IgD-negative memory B cell (primary cell): ENCODE data around the gene GALNT11. TPM values are rescaled to one million over a fixed set of nuclear protein-coding genes. Genes with fewer than 3 reads are reported as not detected.
A peak's percentile ranks its signal among the peaks of the same experiment; 100 is the strongest.
"Not testable (repeated sequence)": the region's sequence is repeated elsewhere in the genome, so short reads cannot be mapped to it uniquely, and the experiment has no call there.

Experiments used
- H3K27ac Mint-ChIP-seq, 3 donors: one replicate each; pipeline ENCODE4 v1.8.0; 2020 to 2022; ENCODE audit warnings: mild to moderate bottlenecking in 3 of 3, mixed read lengths in 3 of 3, moderate library complexity in 1 of 3
- H3K27me3 Mint-ChIP-seq: one replicate; pipeline ENCODE4 v1.8.0; 2021; ENCODE audit warnings: mixed read lengths
- H3K36me3 Mint-ChIP-seq: one replicate; pipeline ENCODE4 v1.8.0; 2020; ENCODE audit warnings: mild to moderate bottlenecking, mixed read lengths
- H3K4me1 Mint-ChIP-seq, 3 donors: one replicate each; pipeline ENCODE4 v1.8.0; 2020 to 2022; ENCODE audit warnings: mixed read lengths in 3 of 3, mild to moderate bottlenecking in 1 of 3
- H3K4me3 Mint-ChIP-seq, 4 donors: one replicate each; pipeline ENCODE4 v1.8.0; 2020 to 2022; ENCODE audit warnings: mild to moderate bottlenecking in 4 of 4, mixed read lengths in 4 of 4, moderate library complexity in 3 of 4
- H3K9me3 Mint-ChIP-seq, 3 donors: one replicate each; pipeline ENCODE4 v1.8.0; 2020 to 2021; ENCODE audit warnings: mixed read lengths in 3 of 3, mild to moderate bottlenecking in 1 of 3
- polyA plus RNA-seq: library from polyadenylated mRNA; unstranded; fragments of 300-500 nt; fragmentation: Illumina TruSeq; gene quantifications from one replicate; pipeline ENCODE4 v1.2.3, GENCODE V29; 2021

Gene GALNT11
- polyA plus RNA-seq, 1 donor from 2014 or later: 24.2 TPM

DNA sequence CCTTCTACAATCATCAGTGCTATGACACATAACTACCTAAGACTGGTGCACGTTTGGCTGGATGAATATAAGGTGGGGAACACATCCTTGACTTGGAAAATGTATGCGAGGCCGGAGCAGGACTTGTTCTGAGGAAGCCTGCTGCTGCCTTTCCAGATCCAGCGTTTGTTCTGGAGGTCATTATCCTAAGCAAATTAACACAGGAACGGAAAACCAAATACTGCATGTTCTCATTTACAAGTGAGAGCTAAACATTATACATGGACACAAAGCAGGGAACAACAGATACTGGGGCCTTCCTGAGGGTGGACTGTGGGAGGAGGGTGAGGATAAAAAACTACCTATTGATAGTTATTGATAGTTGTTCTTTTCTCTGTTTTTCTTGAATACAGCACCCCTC lies 10.8 kb upstream of the GALNT11 start:
- Mint-ChIP-seq H3K9me3 (peaks cover 3 to 5% (median 3%) of the 10 kb centered on the region in 3 donors), H3K4me1 (no peaks in the 10 kb centered on the region), H3K27me3 (peaks cover 8% of the 10 kb centered on the region), H3K4me3 (no peak overlapping the region), H3K36me3 (peaks cover 5% of the 10 kb centered on the region), H3K27ac (no peak overlapping the region)

DNA sequence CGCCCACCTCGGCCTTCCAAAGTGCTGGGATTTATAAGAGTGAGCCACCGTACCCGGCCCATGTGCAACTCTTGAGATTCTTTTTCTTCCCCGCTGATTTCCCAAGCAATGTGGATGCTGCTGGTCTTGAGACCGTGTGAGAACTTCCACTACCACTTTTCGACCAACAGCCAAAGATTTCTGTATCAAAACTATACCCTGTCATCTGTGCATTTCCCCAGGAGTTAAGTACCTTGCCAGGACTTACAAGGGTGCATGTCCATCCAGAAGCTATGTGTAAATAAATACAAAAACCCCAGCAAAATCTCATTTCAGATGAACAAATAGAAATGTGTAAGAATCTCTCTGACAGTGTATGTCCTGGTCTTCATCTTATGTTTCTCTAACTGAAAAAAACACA lies 9.9 kb upstream of the GALNT11 start:
- Mint-ChIP-seq H3K27me3 (peaks cover 9% of the 10 kb centered on the region), H3K27ac (no peak overlapping the region), H3K9me3 (peaks cover 3 to 5% (median 3%) of the 10 kb centered on the region in 3 donors), H3K4me3 (no peak overlapping the region), H3K36me3 (peaks cover 5% of the 10 kb centered on the region), H3K4me1 (no peaks in the 10 kb centered on the region)

- no peaks in the 10 kb centered on the region for H3K4me1 Mint-ChIP-seq
- H3K36me3 Mint-ChIP-seq: peaks cover 5% of the 10 kb centered on the region
- no peak overlapping the region for H3K27ac Mint-ChIP-seq
- H3K9me3 Mint-ChIP-seq: peaks cover 3 to 5% (median 3%) of the 10 kb centered on the region in 3 donors
- no peak overlapping the region for H3K4me3 Mint-ChIP-seq
- peaks cover 12% of the 10 kb centered on the region for H3K27me3 Mint-ChIP-seq
Observed at GRCh38 chr7:152016947-152017346, 8.5 kb upstream of the GALNT11 start.

DNA sequence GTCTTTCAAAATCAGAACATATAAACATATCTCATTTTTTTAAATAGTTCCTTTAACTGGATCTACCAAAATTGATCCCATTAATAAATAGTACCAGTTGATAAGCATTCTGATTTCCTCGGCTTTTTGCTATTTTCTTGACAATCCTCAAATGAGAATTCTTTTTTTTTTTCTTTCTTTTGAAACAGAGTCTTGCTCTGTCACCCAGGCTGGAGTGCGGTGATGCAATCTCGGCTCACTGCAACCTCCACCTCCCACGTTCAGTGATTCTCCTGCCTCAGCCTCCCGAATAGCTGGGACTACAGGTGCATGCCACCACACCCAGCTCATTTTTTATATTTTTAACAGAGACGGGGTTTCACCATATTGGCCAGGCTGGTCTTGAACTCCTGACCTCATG lies 7.8 kb upstream of the GALNT11 start:
- not testable (repeated sequence) for H3K4me1 Mint-ChIP-seq

DNA sequence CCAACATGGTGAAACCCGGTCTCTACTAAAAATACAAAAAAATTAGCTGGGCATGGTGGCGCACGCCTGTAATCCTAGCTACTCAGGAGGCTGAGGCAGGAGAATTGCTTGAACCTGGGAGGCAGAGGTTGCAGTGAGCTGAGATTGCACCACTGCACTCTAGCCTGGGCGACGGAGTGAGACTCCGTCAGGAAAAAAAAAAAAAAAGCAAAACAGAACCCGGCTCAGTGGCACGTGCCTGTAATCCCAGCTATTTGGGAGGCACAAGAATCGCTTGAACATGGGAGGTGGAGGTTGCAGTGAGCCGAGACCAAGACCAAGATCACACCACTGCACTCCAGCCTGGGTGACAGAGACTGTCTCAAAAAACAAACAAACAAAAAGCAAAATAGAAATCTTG lies 3.7 kb upstream of the GALNT11 start:
- H3K36me3 Mint-ChIP-seq, H3K9me3 Mint-ChIP-seq, H3K27me3 Mint-ChIP-seq, H3K27ac Mint-ChIP-seq: not testable (repeated sequence)
- peaks cover 3 to 14% (median 9%) of the 10 kb centered on the region in 3 donors for H3K4me1 Mint-ChIP-seq
- peak overlapping the region in 1 of 4 donors; percentile 41 for H3K4me3 Mint-ChIP-seq

More for the DNA sequence above, 7.8 kb upstream of the GALNT11 start:
- H3K27ac Mint-ChIP-seq, H3K9me3 Mint-ChIP-seq, H3K36me3 Mint-ChIP-seq, H3K4me3 Mint-ChIP-seq: not testable (repeated sequence)
- peaks cover 12% of the 10 kb centered on the region for H3K27me3 Mint-ChIP-seq

DNA sequence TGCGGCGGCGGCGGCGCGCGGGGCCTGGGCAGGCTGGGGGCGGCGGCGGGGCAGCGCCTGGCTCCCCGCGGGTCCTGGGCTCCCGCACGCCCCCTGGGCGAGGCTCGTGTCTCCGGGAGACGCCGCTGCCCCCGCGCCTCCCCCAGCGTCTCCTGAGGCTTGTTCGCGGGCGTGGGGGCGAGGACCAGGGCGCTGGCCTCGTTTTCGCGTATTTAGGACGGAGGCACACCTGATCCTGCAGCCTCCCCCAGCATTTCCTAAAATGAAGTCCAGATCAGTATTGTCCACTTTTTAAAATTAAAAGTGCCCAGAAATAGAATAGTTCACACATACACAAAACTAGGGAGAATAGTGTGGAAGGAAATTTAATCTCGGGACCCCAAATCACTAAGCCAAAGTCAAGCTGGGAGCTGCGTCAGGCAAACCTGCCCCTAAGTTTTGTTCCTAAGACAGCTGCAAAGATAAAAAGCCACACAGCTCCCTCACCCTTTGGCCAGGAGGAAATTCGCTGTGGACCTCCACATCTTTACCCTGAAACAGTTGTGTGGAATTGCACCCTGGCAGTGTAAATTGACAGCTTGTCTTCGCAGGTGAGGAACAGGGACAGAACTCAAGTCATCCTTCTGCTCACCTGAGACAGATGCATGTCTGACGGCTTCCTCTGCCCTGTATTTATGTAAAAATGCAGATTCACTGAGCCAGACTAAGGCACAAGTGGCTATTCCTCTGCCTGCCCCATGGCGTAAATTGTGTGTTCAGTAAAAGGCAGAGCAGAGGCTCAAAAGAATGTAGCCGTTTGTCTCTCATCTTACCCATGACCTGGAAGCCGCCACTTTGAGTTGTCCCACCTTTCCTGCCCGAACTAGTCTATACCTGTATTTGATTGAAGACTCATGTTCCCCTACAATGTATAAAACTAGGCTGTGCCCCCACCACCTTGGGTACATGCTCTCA lies 740 bp downstream of the GALNT11 start:
- Mint-ChIP-seq H3K27me3 (no peaks in the 10 kb centered on the region), H3K27ac (peak overlapping the region in 1 of 3 donors; percentile 17), H3K36me3 (peaks cover 2% of the 10 kb centered on the region), H3K4me1 (peaks cover 7 to 25% (median 24%) of the 10 kb centered on the region in 3 donors), H3K4me3 (peak overlapping the region; percentile 80 to 98 (median 84)), H3K9me3 (peaks cover 0 to 2% (median 0%) of the 10 kb centered on the region in 3 donors)

- H3K9me3 Mint-ChIP-seq, H3K27me3 Mint-ChIP-seq, H3K36me3 Mint-ChIP-seq: not testable (repeated sequence)
- Mint-ChIP-seq H3K4me1 (peaks cover 7 to 26% (median 24%) of the 10 kb centered on the region in 3 donors), H3K27ac (peak overlapping the region in 2 of 3 donors; percentile 55 to 61), H3K4me3 (peak overlapping the region; percentile 19 to 67 (median 54))
Observed at GRCh38 chr7:152027491-152028365, 2.3 kb downstream of the GALNT11 start.

DNA sequence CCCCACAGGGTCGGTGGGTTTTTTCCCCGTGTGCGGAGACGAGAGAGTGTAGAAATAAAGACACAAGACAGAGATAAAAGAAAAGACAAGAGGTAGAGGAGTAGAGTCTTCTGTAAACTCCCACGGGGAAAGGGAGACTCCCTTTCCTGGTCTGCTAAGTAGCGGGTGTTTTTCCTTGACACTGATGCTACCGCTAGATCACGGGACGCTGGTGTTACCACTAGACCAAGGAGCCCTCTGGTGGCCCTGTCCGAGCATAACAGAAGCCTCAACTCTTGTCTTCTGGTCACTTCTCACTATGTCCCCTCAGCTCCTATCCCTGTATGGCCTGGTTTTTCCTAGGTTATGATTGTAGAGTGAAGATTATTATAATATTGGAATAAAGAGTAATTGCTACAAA lies 4.6 kb downstream of the GALNT11 start:
- H3K9me3 Mint-ChIP-seq, H3K27me3 Mint-ChIP-seq, H3K27ac Mint-ChIP-seq, H3K36me3 Mint-ChIP-seq: not testable (repeated sequence)
- peak overlapping the region in 1 of 4 donors; percentile 61 for H3K4me3 Mint-ChIP-seq
- H3K4me1 Mint-ChIP-seq: peaks cover 4 to 24% (median 20%) of the 10 kb centered on the region in 3 donors

- not testable (repeated sequence) for H3K27me3 Mint-ChIP-seq, H3K4me3 Mint-ChIP-seq, H3K36me3 Mint-ChIP-seq, H3K27ac Mint-ChIP-seq, H3K9me3 Mint-ChIP-seq
- H3K4me1 Mint-ChIP-seq: peaks cover 3 to 24% (median 18%) of the 10 kb centered on the region in 3 donors
Observed at GRCh38 chr7:152030639-152031038, 5.2 kb downstream of the GALNT11 start.

GRCh38 chr7:152035817-152036216 lies 10.3 kb downstream of the GALNT11 start:
- H3K36me3 Mint-ChIP-seq: peaks cover 14% of the 10 kb centered on the region
- H3K4me1 Mint-ChIP-seq: peaks cover 0 to 6% (median 3%) of the 10 kb centered on the region in 3 donors
- H3K4me3 Mint-ChIP-seq: no peak overlapping the region
- no peak overlapping the region for H3K27ac Mint-ChIP-seq
- H3K27me3 Mint-ChIP-seq: no peaks in the 10 kb centered on the region
- peaks cover 2 to 31% (median 18%) of the 10 kb centered on the region in 3 donors for H3K9me3 Mint-ChIP-seq

- H3K36me3 Mint-ChIP-seq: peaks cover 14% of the 10 kb centered on the region
- not testable (repeated sequence) for H3K4me1 Mint-ChIP-seq
Observed at GRCh38 chr7:152038410-152038809, 12.9 kb downstream of the GALNT11 start.

DNA sequence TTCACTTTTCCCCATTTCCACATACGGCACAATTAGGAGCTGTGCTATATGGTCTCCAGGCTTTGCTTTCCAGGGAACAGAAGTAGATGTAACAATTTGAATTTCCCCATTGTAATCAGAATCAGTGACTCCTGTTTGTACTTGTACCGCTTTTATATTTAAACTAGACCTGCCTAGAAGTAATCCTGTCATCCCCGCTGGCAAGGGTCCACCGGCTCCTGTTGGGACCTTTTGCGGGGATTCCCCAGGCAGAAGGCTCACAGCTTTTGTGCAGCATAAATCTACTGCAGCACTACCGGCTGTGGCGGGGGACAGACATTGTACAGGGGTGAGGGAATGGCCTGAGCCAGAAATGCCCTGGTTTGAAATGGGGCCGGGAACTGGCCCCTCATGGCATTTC lies 17.6 kb downstream of the GALNT11 start:
- not testable (repeated sequence) for H3K27ac Mint-ChIP-seq, H3K27me3 Mint-ChIP-seq, H3K36me3 Mint-ChIP-seq, H3K4me1 Mint-ChIP-seq, H3K4me3 Mint-ChIP-seq
- H3K9me3 Mint-ChIP-seq: peaks cover 4 to 45% (median 17%) of the 10 kb centered on the region in 3 donors

More at GRCh38 chr7:152038410-152038809, 12.9 kb downstream of the GALNT11 start:
- not testable (repeated sequence) for H3K27me3 Mint-ChIP-seq, H3K27ac Mint-ChIP-seq, H3K4me3 Mint-ChIP-seq
- H3K9me3 Mint-ChIP-seq: peaks cover 2 to 43% (median 20%) of the 10 kb centered on the region in 3 donors

GRCh38 chr7:152044909-152045308 lies 19.4 kb downstream of the GALNT11 start:
- not testable (repeated sequence) for H3K36me3 Mint-ChIP-seq, H3K27ac Mint-ChIP-seq, H3K4me1 Mint-ChIP-seq, H3K27me3 Mint-ChIP-seq, H3K4me3 Mint-ChIP-seq
- H3K9me3 Mint-ChIP-seq: peaks cover 9 to 35% (median 19%) of the 10 kb centered on the region in 3 donors

DNA sequence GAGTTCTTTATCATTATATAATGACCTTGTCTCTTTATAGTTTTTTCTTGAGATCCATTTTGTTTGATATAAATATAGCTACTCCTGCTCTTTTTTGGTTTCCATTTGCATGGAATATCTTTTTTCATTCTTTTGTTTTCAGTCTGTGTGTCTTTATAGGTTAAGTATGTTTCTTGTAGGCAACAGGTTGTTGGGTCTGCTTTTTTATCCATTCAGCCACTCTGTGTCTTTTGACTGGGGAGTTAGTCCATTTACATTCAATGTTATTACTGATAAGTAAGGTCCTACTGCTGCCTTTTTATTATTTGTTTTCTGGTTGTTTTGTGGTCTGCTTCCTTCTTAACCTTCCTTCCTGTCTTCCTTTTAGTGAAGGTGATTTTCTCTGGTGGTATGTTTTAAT lies 21.1 kb downstream of the GALNT11 start:
- Mint-ChIP-seq H3K27ac (no peak overlapping the region), H3K4me3 (no peak overlapping the region), H3K27me3 (no peaks in the 10 kb centered on the region), H3K36me3 (peaks cover 3% of the 10 kb centered on the region), H3K4me1 (peaks cover 0 to 6% (median 2%) of the 10 kb centered on the region in 3 donors), H3K9me3 (peaks cover 9 to 27% (median 17%) of the 10 kb centered on the region in 3 donors)

DNA sequence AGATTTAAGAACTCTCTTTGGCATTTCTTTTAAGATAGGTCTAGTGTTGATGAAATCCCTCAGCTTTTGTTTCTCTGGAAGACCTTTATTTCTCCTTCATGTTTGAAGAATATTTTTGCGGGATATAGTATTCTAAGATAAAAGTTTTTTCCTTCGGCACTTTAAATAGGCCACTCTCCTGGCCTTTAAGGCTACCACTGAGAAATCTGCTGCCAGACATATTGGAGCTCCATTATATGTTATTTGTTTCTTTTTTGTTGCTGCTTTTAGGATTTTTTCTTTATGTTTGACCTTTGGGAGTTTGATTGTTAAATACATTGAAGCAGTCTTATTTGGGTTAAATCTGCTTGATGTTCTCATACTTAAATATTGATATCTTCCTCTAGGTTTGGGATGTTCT lies 22.6 kb downstream of the GALNT11 start:
- Mint-ChIP-seq H3K27me3 (no peaks in the 10 kb centered on the region), H3K4me1 (peaks cover 2 to 7% (median 2%) of the 10 kb centered on the region in 3 donors), H3K9me3 (peaks cover 9 to 22% (median 17%) of the 10 kb centered on the region in 3 donors), H3K36me3 (peaks cover 3% of the 10 kb centered on the region), H3K27ac (no peak overlapping the region), H3K4me3 (peak overlapping the region in 1 of 4 donors; percentile 20)
